Inflammatory macrophage treated with lipopolysaccharide for 1 hour (primary cell): ENCODE measurements around the gene SLX9.

Experiments
- DNase-seq, 2 donors: peaks; one replicate each; pipeline ENCODE4 v3.0.0-alpha.2; 2020 to 2022

SLX9 gene

GRCh38 chr21:44993321-44994046 lies 53.7 kb downstream of the SLX9 start:
- no peak for DNase-seq

DNA sequence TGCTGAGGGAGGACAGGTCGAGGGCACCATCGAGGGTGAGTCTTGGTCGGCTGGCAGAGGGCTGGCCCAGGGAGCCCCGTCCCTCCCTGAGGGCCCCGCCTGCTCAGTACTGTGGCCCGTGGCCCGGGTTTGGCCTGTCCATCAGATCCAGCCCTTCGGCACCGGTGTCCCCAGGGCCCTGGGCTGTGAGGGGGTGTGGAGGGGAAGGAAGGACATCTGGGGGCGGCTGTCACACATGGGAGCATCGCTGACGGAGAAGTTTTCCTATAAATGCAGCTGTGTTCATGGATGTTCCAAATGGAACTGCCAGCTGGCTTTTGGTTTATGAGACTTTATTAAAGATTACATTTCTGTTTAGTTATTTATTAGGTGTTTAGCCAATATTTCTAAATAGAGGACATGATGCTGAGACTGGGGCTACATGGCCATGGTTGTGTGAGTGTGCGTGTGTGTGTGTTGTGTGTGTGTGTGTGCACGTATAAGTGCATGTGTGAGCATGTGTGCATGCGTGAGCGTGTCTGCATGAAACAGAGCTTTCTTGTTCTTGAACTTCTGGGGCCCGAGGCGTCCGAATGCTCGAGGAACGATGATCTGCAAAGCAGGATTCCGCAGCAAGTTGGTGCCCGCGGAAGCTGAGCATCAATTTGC lies 54.3 kb downstream of the SLX9 start:
- DNase-seq, result no peak

DNA sequence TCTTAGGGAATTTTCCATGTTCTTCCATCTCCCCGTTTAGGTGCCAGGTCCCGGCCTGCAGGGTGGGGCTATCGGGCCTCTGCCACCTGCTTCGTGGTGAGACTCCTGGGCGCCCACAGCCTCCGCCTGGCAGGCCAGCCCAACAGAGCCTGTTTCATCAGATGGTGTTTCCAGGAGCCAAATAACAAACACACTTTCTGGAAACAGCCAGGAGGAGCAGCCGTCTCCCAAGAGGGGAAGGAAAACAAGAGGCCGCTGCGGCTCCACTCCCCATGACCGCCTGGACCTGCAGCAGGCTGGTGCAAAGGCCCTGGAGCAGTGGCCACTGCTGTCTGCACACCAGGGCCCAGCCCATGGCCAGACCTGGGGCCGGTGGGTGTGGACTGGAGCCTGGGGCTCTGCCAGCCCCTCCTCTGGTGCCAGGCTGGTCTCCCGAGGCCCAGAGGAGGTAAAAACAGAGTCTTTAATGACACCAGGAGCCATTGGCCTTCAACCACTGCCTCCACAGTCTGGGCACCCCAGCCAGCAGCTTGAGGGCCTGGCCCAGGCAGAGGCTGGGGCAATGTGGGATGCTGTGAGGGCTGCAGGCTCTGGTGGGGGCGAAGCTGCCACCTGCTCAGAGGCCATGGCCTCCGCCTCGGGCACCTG lies 55.0 kb downstream of the SLX9 start:
- DNase-seq, result no peak

GRCh38 chr21:44995343-44995941 lies 55.6 kb downstream of the SLX9 start:
- DNase-seq, result no peak

DNA sequence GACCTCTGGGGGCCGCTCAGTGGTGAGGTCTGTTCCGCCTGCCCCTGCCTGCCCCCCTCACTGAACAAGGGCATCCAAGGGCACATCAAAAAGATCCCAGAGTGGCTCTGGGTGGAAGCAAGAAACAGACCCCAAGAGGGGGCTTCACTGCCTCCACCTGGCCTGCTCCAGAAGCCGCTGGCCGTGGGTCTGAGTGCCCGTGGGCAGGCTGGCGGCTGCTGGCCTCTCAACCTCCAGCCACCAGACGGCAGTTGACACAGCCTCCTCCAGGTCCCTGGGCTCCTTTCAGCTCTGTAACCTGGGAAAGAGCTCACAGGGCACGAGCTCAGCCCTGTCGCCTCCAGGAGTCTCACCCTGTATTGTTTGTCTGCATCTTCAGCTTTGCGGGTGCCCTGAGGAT lies 56.3 kb downstream of the SLX9 start:
- no peak for DNase-seq

DNA sequence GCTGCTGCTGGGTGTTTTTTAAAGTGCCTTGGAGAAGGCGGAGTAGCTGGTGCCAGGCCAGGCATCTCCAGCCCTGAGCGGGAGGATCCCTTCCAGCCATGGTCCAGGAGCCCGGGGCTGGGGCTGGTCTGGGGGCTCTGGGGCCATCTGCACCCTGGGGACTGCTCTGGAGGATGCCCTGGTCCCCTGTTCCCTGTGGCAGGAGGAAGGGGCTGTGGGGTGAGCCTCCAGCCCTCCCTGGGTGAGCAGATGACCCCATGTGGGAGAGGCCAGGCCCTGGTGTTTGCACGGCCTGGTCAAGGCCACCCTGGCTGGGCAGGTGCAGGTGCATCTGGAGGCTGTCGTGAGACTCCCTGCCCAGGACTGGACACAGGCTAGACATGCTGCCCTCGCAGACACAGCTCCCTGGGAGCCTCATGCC lies 56.7 kb downstream of the SLX9 start:
- DNase-seq, result no peak

DNA sequence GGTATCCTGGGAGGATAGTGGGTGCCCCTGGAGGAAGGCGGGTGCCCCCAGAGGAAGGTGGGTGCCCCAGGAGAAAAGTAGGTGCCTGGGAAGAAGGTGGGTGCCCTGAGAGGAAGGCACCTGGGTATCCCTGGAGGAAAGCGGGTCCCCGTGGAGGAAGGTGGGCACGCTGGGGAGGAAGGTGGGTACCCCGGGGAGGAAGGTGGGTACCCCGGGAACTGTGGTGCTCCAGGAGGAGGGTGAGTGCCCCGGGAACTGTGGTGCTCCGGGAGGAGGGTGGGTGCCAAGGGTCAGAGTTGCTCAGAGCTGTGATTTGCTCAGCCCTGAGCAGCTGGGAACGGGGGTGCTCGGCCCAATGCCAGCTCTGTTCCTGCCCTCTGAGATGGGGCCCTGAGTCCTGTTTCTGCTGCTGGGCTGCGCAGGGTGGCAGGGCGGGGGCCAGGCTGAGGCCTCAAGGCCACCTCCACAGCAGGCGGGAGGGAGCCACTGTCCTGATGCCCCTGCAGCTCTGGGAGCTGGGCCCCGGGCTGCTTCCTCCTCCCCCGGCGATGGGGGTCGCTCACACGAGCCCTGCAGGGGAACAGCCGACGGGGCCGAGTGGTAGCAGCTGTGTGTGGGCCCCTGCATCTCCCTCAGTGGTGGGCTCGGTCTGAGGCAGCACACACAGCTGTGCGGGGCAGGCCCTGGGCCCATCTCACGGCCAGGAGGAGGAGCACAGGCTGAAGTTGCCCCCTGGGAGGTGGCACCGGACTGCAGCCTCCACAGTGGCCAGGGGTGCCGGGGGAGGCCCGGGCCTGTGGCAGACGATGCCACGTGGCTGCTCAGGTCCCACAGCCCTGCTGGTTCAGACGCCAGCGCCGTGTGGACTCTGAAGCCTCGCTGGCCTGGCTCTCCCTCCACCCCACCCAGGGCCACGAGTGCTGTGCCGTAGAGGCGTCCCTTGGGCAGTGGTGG lies 57.4 kb downstream of the SLX9 start:
- DNase-seq, result no peak

DNA sequence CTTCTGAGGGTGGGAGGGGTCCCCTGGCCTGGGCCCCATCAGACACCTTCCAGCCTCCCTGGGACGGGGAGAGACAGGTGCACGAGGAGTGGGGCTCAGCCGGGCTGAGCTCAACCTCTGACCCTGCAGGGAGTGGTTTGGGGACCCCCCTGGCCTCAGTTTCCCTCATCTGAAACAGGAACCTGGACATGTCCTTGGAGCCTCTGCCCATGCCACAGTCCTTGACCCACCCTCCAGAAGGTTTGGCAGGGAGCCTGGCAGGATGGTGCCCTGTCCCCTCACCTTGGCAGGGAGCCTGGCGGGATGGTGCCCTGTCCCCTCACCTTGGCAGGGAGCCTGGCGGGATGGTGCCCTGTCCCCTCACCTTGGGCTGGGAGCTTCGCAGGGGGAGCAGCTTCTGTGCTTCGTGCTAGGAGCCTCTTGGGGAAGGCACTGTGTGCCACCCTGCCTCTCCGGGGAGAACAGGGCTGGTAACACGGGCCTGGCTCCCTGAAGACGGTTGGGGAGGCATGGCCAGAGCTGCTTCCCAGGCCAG lies 58.3 kb downstream of the SLX9 start:
- DNase-seq, result no peak

DNA sequence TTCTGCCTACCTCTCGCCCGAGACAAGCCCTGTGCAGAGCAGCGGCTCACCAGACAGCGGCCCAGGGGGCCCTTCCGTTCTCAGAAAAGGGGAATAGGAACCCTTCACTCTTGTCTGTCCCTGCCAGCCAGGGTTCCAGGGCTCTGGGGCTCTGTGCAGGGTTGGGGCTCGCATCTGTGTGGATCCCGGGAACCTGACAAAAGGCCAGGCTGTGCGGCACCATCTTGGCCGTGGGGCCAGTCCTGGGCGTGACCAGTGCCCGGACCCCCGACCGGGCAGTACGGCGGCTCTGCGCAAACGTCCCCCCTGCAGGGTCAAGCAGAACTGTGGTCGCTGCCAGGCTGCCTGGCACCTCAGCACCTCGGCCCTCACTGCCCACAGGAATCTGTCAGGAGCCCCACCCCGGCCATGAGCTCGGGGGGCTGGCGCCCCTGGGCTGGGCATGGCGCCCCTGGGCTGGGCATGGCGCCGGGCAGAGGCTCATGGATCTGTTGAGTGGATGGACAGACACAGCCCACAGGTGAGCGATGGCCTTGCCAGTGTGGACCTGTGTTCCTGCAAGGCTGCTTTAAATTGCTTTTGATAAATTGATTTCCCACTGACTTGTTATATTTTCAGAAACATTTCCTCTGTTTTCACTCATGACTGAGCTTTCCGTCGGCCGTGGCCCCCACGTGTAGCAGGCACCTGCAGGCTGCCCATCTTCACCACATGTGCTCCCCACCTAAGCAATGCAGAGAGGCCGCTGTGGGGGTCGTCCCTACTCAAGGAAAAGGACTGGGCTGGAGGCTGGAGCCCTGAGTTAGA lies 59.0 kb downstream of the SLX9 start:
- DNase-seq, result no peak

DNA sequence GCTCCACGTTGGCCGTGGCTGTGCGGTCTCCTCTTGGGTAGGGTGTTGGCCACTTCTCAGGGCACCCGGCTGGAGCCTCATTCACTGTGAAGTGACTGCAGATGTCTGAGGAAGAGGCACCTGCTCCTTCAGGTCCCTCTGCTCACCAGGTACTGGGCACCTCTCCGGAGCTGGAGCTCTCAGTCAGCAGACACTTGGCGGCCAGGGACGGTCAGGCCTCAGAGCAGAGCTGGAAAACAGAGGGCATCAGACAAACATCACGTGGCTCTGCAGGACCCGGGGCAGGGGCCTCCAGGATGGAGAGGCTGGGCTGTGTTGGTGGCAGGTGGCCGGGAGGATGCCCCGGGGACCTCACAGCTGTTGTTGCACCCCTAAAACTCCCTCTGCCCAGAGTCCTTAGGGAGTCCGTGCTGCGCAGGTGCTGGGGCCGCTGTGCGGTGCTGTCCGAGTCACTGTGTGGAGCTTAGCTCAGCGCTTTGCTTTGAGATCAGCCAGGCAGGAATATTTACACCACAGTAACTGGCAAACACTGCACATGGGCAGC lies 59.7 kb downstream of the SLX9 start:
- DNase-seq, result no peak

GRCh38 chr21:44999972-45000636 lies 60.3 kb downstream of the SLX9 start:
- no peak for DNase-seq

GRCh38 chr21:45000637-45001133 lies 60.9 kb downstream of the SLX9 start:
- DNase-seq, result no peak

DNA sequence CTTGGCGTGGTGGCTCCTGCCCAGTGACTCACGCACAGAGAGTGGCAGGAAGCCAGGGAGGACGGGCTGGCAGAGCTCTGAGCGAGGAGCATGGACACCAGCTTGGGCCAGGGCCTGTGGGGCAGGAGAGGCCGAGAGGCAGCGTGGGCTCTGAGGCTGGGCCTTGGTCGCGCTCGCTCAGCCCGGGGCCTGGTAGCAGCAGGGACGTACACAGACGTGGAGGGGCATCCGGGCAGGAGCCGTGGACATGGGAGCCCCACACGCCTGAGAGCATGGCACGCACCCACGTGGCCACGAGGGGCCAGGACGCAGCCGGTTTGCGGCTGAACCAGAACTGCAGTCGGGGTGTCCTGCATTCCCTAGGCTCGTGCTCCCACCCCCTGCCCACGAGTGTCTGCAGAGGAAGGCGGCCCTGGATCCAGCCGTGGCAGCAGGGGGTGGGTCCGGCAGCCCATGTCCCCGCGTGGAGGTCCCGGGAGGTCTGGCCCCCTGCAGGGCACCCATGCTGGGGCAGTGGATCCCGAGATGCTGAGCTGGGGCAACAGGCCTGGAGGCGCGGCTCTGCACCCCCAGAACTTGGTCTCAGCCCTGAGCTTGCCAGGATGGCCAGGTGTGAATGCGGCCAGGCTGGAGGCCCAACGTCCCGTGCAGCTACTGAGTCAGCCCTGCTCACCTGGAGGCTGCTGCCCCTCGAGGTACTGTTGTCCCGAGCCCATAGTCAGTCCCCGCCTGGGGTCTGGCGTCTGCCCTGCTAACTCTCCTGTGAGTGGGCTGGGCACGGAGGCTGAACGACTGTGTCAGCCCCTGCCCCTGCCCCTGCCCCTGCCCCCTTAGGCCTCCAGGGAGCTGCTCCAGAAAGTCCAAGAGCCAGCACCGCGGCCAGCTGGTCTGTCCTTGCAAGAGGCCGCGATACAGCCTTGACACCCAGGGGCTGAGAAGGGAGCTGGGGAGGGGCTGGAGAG lies 61.6 kb downstream of the SLX9 start:
- DNase-seq, result no peak

DNA sequence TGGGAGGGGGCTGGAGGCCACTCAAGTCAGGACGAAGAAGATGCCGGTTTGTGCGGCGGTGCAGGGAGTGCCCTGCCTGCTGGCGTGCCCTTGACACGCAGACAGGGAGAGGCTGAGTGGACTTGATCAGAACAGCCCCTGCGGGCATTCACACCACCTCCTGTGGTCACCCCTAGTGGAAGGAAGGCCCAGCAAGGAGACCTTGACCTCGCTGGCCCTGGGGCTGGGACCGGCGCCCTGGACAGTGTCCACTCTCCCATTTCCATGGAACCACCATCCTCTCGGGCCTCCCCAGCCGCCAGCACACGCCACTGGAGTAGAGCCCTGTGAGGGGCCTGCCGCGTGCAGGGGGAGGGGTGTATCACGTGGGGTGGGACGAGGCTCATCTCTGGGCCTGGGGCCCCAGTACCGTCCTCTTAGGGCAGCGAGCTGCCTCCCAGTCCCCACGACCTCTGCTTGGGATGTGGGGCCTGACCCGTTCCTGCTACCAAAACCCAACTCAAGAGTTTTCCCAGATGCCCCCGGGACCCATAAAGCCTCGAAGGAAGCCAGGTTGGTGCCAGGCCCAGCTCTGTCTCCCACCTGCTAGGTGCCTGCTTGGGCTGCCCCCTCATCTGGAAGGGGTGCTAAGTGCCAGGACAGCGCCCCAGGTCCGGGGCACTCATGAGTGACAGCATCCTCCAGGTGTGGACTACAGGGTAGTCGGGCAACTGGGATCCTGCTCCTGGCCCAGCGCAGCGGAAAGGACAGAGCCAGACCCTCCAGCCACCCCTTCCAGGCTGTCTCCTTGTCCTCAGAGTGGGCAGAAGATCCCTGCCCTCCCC lies 62.8 kb downstream of the SLX9 start:
- DNase-seq, result no peak

- no peak for DNase-seq
These were observed 63.7 kb downstream of the SLX9 start for GRCh38 chr21:45003331-45004058.

GRCh38 chr21:45004059-45004422 lies 64.2 kb downstream of the SLX9 start:
- no peak for DNase-seq

DNA sequence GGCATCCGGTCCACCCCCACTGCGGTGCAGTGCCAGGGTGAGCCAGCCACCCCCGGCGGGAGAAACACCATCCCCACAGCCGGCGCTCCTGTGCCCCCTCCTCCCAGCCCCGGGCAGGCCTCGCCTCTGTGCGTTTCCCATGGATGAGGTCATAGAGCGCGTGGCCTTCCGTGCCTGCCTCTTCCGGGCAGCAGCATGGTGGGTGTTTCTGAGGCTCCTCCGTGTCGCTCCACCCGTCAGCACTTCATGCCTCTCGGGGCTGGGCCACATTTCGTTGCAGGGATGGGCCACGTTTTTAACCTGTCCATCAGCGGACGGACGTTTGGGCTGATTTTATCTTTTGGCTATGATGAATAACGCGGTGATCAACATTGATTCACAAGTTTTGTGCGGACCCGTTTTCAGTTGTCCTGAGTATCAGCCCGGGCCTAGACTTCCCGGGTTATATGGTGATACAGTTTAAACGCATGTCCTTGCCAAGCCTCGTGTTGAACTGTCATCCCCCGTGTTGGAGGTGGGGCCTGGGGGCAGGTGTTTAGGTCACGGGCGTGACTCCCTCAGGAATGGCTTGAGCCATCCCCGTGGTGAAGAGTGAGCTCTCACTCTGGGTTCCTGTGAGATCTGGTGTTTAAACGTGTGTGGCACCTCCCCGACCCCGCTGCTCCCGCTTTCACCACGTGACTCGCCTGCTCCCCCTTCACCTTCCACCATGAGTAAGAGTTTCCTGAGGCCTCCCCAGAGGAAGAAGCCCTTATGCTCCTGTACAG lies 64.8 kb downstream of the SLX9 start:
- no peak for DNase-seq
